Activated CD8-positive, alpha-beta memory T cell treated with anti-CD3 and anti-CD28 coated beads, Interleukin-2, amount 10 ng/mL, durations not matched to agents 7 days and 5 days (primary cell): ENCODE results near the gene AUH. TPM values are rescaled to one million over a fixed set of nuclear protein-coding genes. Genes with fewer than 3 reads are reported as not detected.

Experiments
- ATAC-seq: fragments of 150-1000 bp; cut with Tn5 transposase; one replicate; pipeline ENCODE4 v1.10.0; 2021; ENCODE audit warnings: moderate library complexity
- CTCF ChIA-PET: fragments of 350-600 bp; sonication (Branson Sonifier 250); formaldehyde crosslinking; loops from one replicate; lab custom pipeline; 2021; ENCODE audit warnings: antibody characterized with exemption; lab: Charles Lee
- DNase-seq: peaks from one replicate; pipeline ENCODE4 v3.0.0-alpha.2; 2020
- H3K27ac Mint-ChIP-seq: one replicate; pipeline ENCODE4 v1.8.0; 2021; ENCODE audit warnings: mild to moderate bottlenecking, mixed read lengths
- H3K27me3 Mint-ChIP-seq: one replicate; pipeline ENCODE4 v1.8.0; 2021; ENCODE audit warnings: mixed read lengths
- H3K36me3 Mint-ChIP-seq: one replicate; pipeline ENCODE4 v1.8.0; 2021; ENCODE audit warnings: mild to moderate bottlenecking, mixed read lengths
- H3K4me1 Mint-ChIP-seq: one replicate; pipeline ENCODE4 v1.8.0; 2021; ENCODE audit warnings: mixed read lengths
- H3K4me3 Mint-ChIP-seq: one replicate; pipeline ENCODE4 v1.8.0; 2021; ENCODE audit warnings: mild to moderate bottlenecking, moderate library complexity, mixed read lengths
- H3K9me3 Mint-ChIP-seq: one replicate; pipeline ENCODE4 v1.8.0; 2022; ENCODE audit warnings: low read depth, mixed read lengths
- total RNA-seq, 2 experiments: library from RNA; stranded (reverse); gene quantifications; one replicate each; pipeline ENCODE4 v1.2.3, GENCODE V29; 2021

Gene AUH
- total RNA-seq, 2 experiments from 2014 or later = 33.5 to 36.1 TPM

GRCh38 chr9:91297306-91297705, 64.4 kb downstream of the AUH start:
- Mint-ChIP-seq H3K27me3 (no peaks in the 10 kb centered on the region), H3K27ac (peak overlapping the region; percentile 22), H3K4me1 (peaks cover 5% of the 10 kb centered on the region), H3K4me3 (no peak overlapping the region), H3K36me3 (peaks cover 60% of the 10 kb centered on the region), H3K9me3 (no peaks in the 10 kb centered on the region)
- CTCF ChIA-PET = interaction anchor here (1.5 kb wide), 1 partner anchor 14 kb away, joined by 3 read pairs; no protein-coding TSS in a partner anchor
- ATAC-seq (no peak), DNase-seq (no peak)

GRCh38 chr9:91296354-91296753, 65.4 kb downstream of the AUH start:
- H3K36me3 Mint-ChIP-seq = peaks cover 60% of the 10 kb centered on the region
- peaks cover 4% of the 10 kb centered on the region for H3K4me1 Mint-ChIP-seq
- CTCF ChIA-PET = interaction anchor here (1.5 kb wide), 1 partner anchor 15 kb away, joined by 3 read pairs; no protein-coding TSS in a partner anchor
- no peak overlapping the region for H3K4me3 Mint-ChIP-seq
- no peak for DNase-seq
- H3K9me3 Mint-ChIP-seq = no peaks in the 10 kb centered on the region
- ATAC-seq = no peak
- H3K27ac Mint-ChIP-seq = no peak overlapping the region
- H3K27me3 Mint-ChIP-seq = no peaks in the 10 kb centered on the region

GRCh38 chr9:91295357-91295756, 66.4 kb downstream of the AUH start:
- Mint-ChIP-seq H3K27me3 (no peaks in the 10 kb centered on the region), H3K9me3 (no peaks in the 10 kb centered on the region), H3K4me3 (no peak overlapping the region), H3K4me1 (peaks cover 2% of the 10 kb centered on the region), H3K27ac (no peak overlapping the region), H3K36me3 (peaks cover 65% of the 10 kb centered on the region)
- CTCF ChIA-PET = no interaction called here
- DNase-seq (no peak), ATAC-seq (no peak)

- ATAC-seq = no peak
- H3K36me3 Mint-ChIP-seq = peaks cover 53% of the 10 kb centered on the region
- CTCF ChIA-PET = interaction anchor here (0.6 to 0.7 kb wide), 2 partner anchors 141 to 945 kb away, joined by 3 to 4 read pairs; no protein-coding TSS in a partner anchor
- no peak overlapping the region for H3K27ac Mint-ChIP-seq
- no peaks in the 10 kb centered on the region for H3K4me1 Mint-ChIP-seq
- no peak for DNase-seq
- no peak overlapping the region for H3K4me3 Mint-ChIP-seq
- no peaks in the 10 kb centered on the region for H3K9me3 Mint-ChIP-seq
- H3K27me3 Mint-ChIP-seq = no peaks in the 10 kb centered on the region
Measured at GRCh38 chr9:91291866-91292265, 69.9 kb downstream of the AUH start.

GRCh38 chr9:91289244-91289643, 72.5 kb downstream of the AUH start:
- Mint-ChIP-seq H3K27me3 (no peaks in the 10 kb centered on the region), H3K36me3 (peaks cover 53% of the 10 kb centered on the region)

GRCh38 chr9:91285729-91286353, 75.9 kb downstream of the AUH start:
- no peak for DNase-seq
- Mint-ChIP-seq H3K4me1 (peaks cover 13% of the 10 kb centered on the region), H3K27me3 (no peaks in the 10 kb centered on the region), H3K27ac (peak overlapping the region; percentile 48), H3K4me3 (no peak overlapping the region), H3K36me3 (peaks cover 50% of the 10 kb centered on the region), H3K9me3 (no peaks in the 10 kb centered on the region)
- no peak for ATAC-seq
- CTCF ChIA-PET = no interaction called here

More at GRCh38 chr9:91289244-91289643, 72.5 kb downstream of the AUH start:
- Mint-ChIP-seq H3K4me3 (no peak overlapping the region), H3K9me3 (no peaks in the 10 kb centered on the region), H3K27ac (no peak overlapping the region), H3K4me1 (peaks cover 13% of the 10 kb centered on the region)
- CTCF ChIA-PET = interaction anchor here (0.9 to 1.5 kb wide), 2 partner anchors 35 to 255 kb away, joined by 3 to 4 read pairs; no protein-coding TSS in a partner anchor
- DNase-seq (no peak), ATAC-seq (no peak)

GRCh38 chr9:91282292-91282691, 79.4 kb downstream of the AUH start:
- Mint-ChIP-seq H3K27me3 (no peaks in the 10 kb centered on the region), H3K9me3 (no peaks in the 10 kb centered on the region), H3K27ac (no peak overlapping the region), H3K4me1 (peaks cover 13% of the 10 kb centered on the region), H3K4me3 (no peak overlapping the region), H3K36me3 (peaks cover 57% of the 10 kb centered on the region)
- no peak for DNase-seq
- CTCF ChIA-PET = no interaction called here
- ATAC-seq = no peak

- H3K36me3 Mint-ChIP-seq = peaks cover 43% of the 10 kb centered on the region
- no peaks in the 10 kb centered on the region for H3K9me3 Mint-ChIP-seq
Measured at GRCh38 chr9:91279296-91280204, 82.2 kb downstream of the AUH start.

GRCh38 chr9:91276513-91276912, 85.2 kb downstream of the AUH start:
- Mint-ChIP-seq H3K27ac (peak overlapping the region; percentile 34), H3K27me3 (no peaks in the 10 kb centered on the region), H3K4me3 (no peak overlapping the region), H3K36me3 (peaks cover 28% of the 10 kb centered on the region), H3K4me1 (peaks cover 16% of the 10 kb centered on the region), H3K9me3 (no peaks in the 10 kb centered on the region)
- DNase-seq (no peak), ATAC-seq (no peak)
- CTCF ChIA-PET = interaction anchor here (1.2 to 1.7 kb wide), 2 partner anchors 22 to 419 kb away, joined by 3 read pairs; no protein-coding TSS in a partner anchor

More at GRCh38 chr9:91279296-91280204, 82.2 kb downstream of the AUH start:
- H3K4me1 Mint-ChIP-seq = peaks cover 14% of the 10 kb centered on the region
- H3K27me3 Mint-ChIP-seq = no peaks in the 10 kb centered on the region
- no peak overlapping the region for H3K4me3 Mint-ChIP-seq
- no peak for DNase-seq
- no peak for ATAC-seq
- H3K27ac Mint-ChIP-seq = no peak overlapping the region
- CTCF ChIA-PET = interaction anchor here (1.0 kb wide), 1 partner anchor 190 kb away, joined by 3 read pairs; no protein-coding TSS in a partner anchor

GRCh38 chr9:91275655-91276054, 86.1 kb downstream of the AUH start:
- Mint-ChIP-seq H3K27ac (no peak overlapping the region), H3K9me3 (no peaks in the 10 kb centered on the region), H3K4me1 (peaks cover 16% of the 10 kb centered on the region), H3K4me3 (no peak overlapping the region), H3K36me3 (peaks cover 22% of the 10 kb centered on the region), H3K27me3 (no peaks in the 10 kb centered on the region)
- ATAC-seq = no peak
- DNase-seq = no peak
- CTCF ChIA-PET = interaction anchor here (0.9 to 1.7 kb wide), 3 partner anchors 20 to 418 kb away, joined by 3 read pairs; no protein-coding TSS in a partner anchor

GRCh38 chr9:91274949-91275492, 86.7 kb downstream of the AUH start:
- no peaks in the 10 kb centered on the region for H3K9me3 Mint-ChIP-seq
- no peaks in the 10 kb centered on the region for H3K27me3 Mint-ChIP-seq
- H3K36me3 Mint-ChIP-seq = peaks cover 19% of the 10 kb centered on the region
- H3K4me1 Mint-ChIP-seq = peaks cover 16% of the 10 kb centered on the region
- H3K4me3 Mint-ChIP-seq = no peak overlapping the region
- ATAC-seq (no peak), DNase-seq (no peak)
- H3K27ac Mint-ChIP-seq = peak overlapping the region; percentile 64
- CTCF ChIA-PET = interaction anchor here (0.9 kb wide), 1 partner anchor 19 kb away, joined by 3 read pairs; no protein-coding TSS in a partner anchor

GRCh38 chr9:91273853-91274552, 87.7 kb downstream of the AUH start:
- Mint-ChIP-seq H3K27me3 (no peaks in the 10 kb centered on the region), H3K27ac (no peak overlapping the region), H3K9me3 (no peaks in the 10 kb centered on the region), H3K4me1 (peaks cover 16% of the 10 kb centered on the region), H3K36me3 (peaks cover 17% of the 10 kb centered on the region), H3K4me3 (no peak overlapping the region)
- CTCF ChIA-PET = interaction anchor here (0.6 kb wide), 1 partner anchor 12 kb away, joined by 3 read pairs; no protein-coding TSS in a partner anchor
- ATAC-seq = peak; percentile 80
- no peak for DNase-seq
